Epithelial cell of esophagus (primary cell): ENCODE measurements around the gene KLHL26.

Experiments
- DNase-seq: peaks from one replicate; pipeline ENCODE4 v3.0.0; 2010; ENCODE audit warnings: low read depth
- H3K4me3 ChIP-seq: 2 replicates; pipeline ENCODE4 v1.5.1; 2011; ENCODE audit warnings: mild to moderate bottlenecking, low read length, control low read depth
- CTCF ChIP-seq: IDR thresholded peaks from 2 replicates; pipeline ENCODE4 v1.5.1; 2011; ENCODE audit warnings: low read depth, mild to moderate bottlenecking, low read length, control low read depth, inconsistent platforms; ENCODE audit not compliant: insufficient read depth; ENCODE audit errors: missing control alignments

Gene KLHL26

GRCh38 chr19:18612051-18612771, 24.6 kb upstream of the KLHL26 start:
- DNase-seq = no peak
- no peak for TF ChIP-seq CTCF
- H3K4me3 ChIP-seq = no peak overlapping the region

- TF ChIP-seq CTCF = no peak
- no peak for DNase-seq
- no peak within 1 kb of the TSS for H3K4me3 ChIP-seq
These were observed 23.8 kb upstream of the KLHL26 start, which contains the start of gene TMEM59L for GRCh38 chr19:18612772-18613588. Gene TMEM59L (plus strand): TSS chr19:18612870. CDS start chr19:18612959, 89 bp downstream.

GRCh38 chr19:18613589-18614234, 23.1 kb upstream of the KLHL26 start:
- no peak for TF ChIP-seq CTCF
- H3K4me3 ChIP-seq = no peak overlapping the region

GRCh38 chr19:18616023-18616422, 20.8 kb upstream of the KLHL26 start:
- DNase-seq = no peak
- H3K4me3 ChIP-seq = no peak overlapping the region
- TF ChIP-seq CTCF = no peak

More at GRCh38 chr19:18613589-18614234, 23.1 kb upstream of the KLHL26 start:
- no peak for DNase-seq

GRCh38 chr19:18617562-18617961, 19.3 kb upstream of the KLHL26 start:
- TF ChIP-seq CTCF = no peak
- DNase-seq = no peak
- H3K4me3 ChIP-seq = no peak overlapping the region

- DNase-seq = no peak
- TF ChIP-seq CTCF = no peak
- no peak overlapping the region for H3K4me3 ChIP-seq
These were observed 18.6 kb upstream of the KLHL26 start for GRCh38 chr19:18618236-18618635.
